Fibroblast of mammary gland (primary cell): ENCODE results near the gene LAMP1.

Source experiments
- DNase-seq: peaks from one replicate; pipeline ENCODE4 v3.0.0-alpha.2; 2010; ENCODE audit warnings: low read depth
- H3K4me3 ChIP-seq: 2 replicates; pipeline ENCODE4 v1.5.1; 2011; ENCODE audit warnings: low read depth, mild to moderate bottlenecking, low read length, moderate library complexity; ENCODE audit not compliant: control insufficient read depth
- TF ChIP-seq, protein P1 (sequence below): conservative IDR thresholded peaks from 2 replicates; pipeline ENCODE4 v1.5.1; 2011; ENCODE audit warnings: low read depth, low read length, inconsistent platforms; ENCODE audit not compliant: control insufficient read depth, insufficient read depth

LAMP1 gene

DNA sequence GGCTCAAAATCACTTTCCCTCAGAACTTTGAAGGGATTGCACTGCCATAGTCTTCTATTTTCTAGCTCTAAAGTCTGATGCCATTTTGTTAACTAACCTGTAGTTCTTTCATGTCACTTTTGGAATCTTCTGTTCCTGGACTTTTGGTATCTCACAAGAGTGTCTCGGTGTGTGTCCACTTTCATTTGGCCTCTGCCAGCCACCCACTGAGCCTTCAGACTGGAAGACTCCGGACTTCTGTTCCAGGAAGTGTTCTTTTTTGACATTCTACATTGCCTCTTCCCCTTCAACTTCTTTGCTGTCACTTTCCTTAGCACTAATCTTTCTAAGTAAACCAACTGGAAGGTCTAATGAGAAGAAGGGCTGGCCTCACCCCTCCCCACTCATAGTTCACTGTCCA lies 25.0 kb upstream of the LAMP1 start:
- H3K4me3 ChIP-seq: no peak overlapping the region
- DNase-seq: no peak
- TF ChIP-seq, protein P1, sequence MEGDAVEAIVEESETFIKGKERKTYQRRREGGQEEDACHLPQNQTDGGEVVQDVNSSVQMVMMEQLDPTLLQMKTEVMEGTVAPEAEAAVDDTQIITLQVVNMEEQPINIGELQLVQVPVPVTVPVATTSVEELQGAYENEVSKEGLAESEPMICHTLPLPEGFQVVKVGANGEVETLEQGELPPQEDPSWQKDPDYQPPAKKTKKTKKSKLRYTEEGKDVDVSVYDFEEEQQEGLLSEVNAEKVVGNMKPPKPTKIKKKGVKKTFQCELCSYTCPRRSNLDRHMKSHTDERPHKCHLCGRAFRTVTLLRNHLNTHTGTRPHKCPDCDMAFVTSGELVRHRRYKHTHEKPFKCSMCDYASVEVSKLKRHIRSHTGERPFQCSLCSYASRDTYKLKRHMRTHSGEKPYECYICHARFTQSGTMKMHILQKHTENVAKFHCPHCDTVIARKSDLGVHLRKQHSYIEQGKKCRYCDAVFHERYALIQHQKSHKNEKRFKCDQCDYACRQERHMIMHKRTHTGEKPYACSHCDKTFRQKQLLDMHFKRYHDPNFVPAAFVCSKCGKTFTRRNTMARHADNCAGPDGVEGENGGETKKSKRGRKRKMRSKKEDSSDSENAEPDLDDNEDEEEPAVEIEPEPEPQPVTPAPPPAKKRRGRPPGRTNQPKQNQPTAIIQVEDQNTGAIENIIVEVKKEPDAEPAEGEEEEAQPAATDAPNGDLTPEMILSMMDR: no peak

DNA sequence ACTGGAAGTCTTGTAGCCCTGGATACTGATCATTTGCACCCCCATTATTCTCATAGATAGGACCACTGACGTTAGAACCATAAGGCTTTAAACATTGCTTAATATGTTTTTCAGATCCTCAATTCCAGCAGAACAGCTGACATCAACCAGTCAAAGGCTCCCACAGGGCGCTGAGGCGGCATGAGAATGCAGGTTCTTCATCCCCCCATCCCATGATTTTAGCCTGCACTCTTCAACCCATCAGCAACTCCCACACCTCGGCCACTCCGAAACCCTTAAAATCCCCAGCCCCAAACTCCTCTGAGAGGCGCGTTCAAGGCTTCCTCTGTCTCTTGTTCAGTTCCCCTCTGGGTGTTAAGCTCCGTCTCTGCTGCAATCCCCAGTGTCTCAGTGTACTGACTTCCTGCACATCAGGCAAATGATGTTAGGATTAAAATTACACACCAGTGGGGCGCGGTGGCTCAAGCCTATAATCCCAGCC lies 24.3 kb upstream of the LAMP1 start:
- peak; percentile 70 for DNase-seq
- TF ChIP-seq, protein P1: no peak
- H3K4me3 ChIP-seq: no peak overlapping the region

GRCh38 chr13:113273321-113273720 lies 23.7 kb upstream of the LAMP1 start:
- no peak for DNase-seq
- H3K4me3 ChIP-seq: no peak overlapping the region
- TF ChIP-seq, protein P1: no peak

GRCh38 chr13:113273851-113274590 lies 23.0 kb upstream of the LAMP1 start:
- peak; percentile 81 for DNase-seq
- H3K4me3 ChIP-seq: no peak overlapping the region
- TF ChIP-seq, protein P1: no peak

- no peak for DNase-seq
- TF ChIP-seq, protein P1: no peak
- no peak overlapping the region for H3K4me3 ChIP-seq
Observed at GRCh38 chr13:113274721-113275120, 22.3 kb upstream of the LAMP1 start.

DNA sequence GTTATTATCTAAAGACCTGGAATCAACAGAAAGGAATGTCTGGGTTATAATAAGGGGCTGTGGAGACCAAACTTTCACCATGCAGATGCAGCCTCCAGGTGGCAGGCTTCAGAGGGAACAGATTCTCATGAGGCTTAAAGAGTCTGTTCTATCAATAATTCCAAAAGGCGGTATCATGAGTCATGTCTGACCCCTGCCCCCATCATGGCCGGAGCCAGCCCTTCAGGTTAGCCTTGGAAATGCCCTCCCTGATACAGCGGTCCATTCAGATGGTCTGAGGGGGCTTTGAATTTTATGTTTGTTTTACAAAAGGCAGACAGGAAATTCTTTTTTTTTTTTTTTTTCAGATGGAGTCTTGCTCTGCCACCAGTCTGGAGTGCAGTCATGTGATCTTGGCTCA lies 21.7 kb upstream of the LAMP1 start:
- no peak overlapping the region for H3K4me3 ChIP-seq
- peak; percentile 77 for DNase-seq
- TF ChIP-seq, protein P1: peak; percentile 62
